Left cardiac atrium (tissue), 4 donors: ENCODE results near the gene FOXD2. TPM values are rescaled to one million over a fixed set of nuclear protein-coding genes. Genes with fewer than 3 reads are reported as not detected.

ENCODE experiments used
- ATAC-seq, 2 donors: fragments of 200-7000 bp; cut with Tn5 transposase; one replicate each; pipeline ENCODE4 v1.9.1; 2020; ENCODE audit warnings: mild to moderate bottlenecking in 2 of 2, moderate library complexity in 2 of 2
- DNase-seq: peaks from one replicate; pipeline ENCODE4 v3.0.0-alpha.2; 2020
- intact Hi-C, 2 donors: fragments of 100-400 bp; cut with DNase I; formaldehyde crosslinking; loops; one replicate each; pipeline versions ENCODE4 v1.14.1 to v1.15.1; 2022 to 2023
- long read RNA-seq: library from polyadenylated mRNA; unstranded; transcript quantifications from one replicate; pipeline ENCODE4 v2.0.0, GENCODE V29; 2021
- total RNA-seq, 2 donors: library from RNA; stranded (reverse); fragmentation: NEBNext Ultra II Directional; extraction: Animal tissue kit (Norgen Biotek cat#: 25700); gene quantifications; one replicate each; pipeline ENCODE4 v1.2.1, GENCODE V29; 2021
- donor health status: DM: no; HTN: yes; CAD: no.
- donor health status: DM: no; HTN: yes; CAD: no; lungs with severe emphysema.
- donor health status: DM: yes; HTN: yes; CAD: no.
- donor health status: Dilated cardiomyopathy.

FOXD2 gene
- under 1 TPM; 0.06 to 0.08 TPM for total RNA-seq
- long read RNA-seq, result 0 reads

DNA sequence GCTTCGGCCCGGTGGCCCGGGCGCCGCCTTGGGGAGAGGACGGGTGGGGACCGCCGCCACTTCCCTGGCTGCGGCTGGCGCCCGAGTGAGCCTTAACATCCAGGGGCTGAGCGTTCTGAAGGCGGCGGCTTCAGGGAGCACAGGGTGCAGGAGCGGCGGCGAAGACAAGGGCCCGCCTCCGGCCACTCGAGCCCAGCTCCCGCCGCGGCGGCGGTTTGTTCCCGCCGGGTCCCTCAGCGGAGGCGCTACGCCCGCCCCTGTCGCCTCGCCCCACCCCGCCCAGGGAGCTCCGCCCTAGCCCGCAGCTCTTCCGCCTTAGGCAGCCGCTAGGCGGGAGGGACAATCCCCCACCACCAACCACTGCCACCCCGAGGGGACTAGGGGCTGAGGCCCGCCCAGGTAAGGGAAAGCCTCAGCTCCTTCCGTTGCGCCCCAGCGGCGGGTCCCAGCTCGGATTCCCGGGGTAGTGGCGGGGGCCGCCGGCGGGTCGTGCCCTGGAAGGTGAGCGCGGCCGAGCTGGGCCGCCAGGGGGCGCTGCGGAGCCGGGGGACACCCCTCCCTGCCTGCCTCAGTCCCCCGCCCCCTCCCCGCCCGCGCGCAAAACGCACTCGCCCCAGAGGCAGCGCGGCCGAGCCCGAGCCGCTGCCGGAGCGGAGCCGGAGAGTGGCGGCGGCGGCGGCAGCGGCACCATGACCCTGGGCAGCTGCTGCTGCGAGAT lies at the start of gene FOXD2:
TSS of gene FOXD2 (plus strand) at position 598 of the 718 bp plus-strand sequence. CDS start at position 690, 92 bp downstream.
- peak; percentile 94 for ATAC-seq
- DNase-seq, result peak; percentile 85
- intact Hi-C loops, result loop anchor here in 1 of 2 donors (5.0 kb wide), 1 partner anchor 275 kb away; no protein-coding TSS in a partner anchor

DNA sequence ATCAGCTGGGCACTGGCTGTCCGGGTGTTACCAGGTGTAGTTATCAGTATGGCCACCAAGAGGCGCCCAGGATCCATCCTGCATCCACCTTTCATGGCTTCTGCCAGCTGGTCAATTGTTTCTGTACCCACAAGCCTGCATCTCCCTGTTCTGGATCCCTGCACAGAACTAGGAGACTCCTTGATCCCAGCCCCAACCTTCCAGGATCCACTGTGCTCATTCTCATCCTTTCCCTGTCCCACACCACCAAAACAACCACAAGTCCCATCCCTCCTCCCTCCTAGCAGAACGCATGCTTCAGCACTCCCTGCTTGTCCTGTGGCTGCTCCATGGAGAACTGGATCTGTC lies 49.0 kb upstream of the FOXD2 start:
- intact Hi-C loops, result no loop called here
- ATAC-seq, result peak; percentile 64 to 80

DNA sequence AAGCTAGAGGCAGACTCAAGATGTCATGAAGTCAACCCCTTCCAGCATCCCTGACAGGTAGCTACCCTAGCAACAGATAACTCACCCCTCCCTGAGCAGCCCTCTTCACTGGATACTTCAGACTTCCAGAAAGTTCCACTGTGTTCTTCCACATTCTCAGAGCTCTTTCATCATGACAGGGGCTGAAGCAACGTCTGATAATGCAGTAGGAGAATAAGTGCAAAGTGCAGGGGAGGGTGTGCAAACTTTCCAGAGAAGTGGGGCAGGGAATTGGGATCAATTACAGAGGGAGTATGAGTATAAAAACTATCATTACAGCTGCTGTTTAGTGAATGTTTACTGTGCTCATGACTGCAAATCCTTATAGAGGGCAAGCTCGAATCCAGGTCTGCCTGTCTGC lies 48.1 kb upstream of the FOXD2 start:
- DNase-seq (no peak), ATAC-seq (no peak)
- intact Hi-C loops, result no loop called here

More for the DNA sequence above, 49.0 kb upstream of the FOXD2 start:
- peak; percentile 51 for DNase-seq

- DNase-seq, result no peak
- no peak for ATAC-seq
- intact Hi-C loops, result no loop called here
Measured at GRCh38 chr1:47390843-47391242, 47.0 kb upstream of the FOXD2 start.

DNA sequence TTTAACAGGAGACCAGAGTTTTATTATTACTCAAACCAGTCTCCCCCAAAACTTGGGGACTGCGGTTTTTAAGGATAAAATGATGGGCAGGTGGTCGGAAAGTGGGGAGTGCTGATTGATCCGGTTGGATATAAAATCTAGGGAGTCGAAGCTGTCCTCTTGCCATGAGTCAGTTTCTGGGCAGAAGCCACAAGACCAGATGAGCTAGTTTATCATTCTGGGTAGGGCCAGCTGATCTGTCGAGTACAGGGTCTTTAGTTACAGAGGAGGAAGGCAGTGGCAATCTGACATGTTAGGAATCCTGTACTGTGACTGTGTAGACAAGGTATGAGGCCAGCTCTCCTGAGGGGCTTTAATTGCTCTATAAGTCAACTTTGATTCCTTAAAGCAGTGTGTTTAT lies 44.7 kb upstream of the FOXD2 start:
- DNase-seq (no peak), ATAC-seq (no peak)
- intact Hi-C loops, result no loop called here

GRCh38 chr1:47395433-47395832 lies 42.4 kb upstream of the FOXD2 start:
- intact Hi-C loops, result no loop called here
- DNase-seq (no peak), ATAC-seq (no peak)

GRCh38 chr1:47396671-47397196 lies 41.1 kb upstream of the FOXD2 start:
- DNase-seq (no peak), ATAC-seq (no peak)
- intact Hi-C loops, result no loop called here

DNA sequence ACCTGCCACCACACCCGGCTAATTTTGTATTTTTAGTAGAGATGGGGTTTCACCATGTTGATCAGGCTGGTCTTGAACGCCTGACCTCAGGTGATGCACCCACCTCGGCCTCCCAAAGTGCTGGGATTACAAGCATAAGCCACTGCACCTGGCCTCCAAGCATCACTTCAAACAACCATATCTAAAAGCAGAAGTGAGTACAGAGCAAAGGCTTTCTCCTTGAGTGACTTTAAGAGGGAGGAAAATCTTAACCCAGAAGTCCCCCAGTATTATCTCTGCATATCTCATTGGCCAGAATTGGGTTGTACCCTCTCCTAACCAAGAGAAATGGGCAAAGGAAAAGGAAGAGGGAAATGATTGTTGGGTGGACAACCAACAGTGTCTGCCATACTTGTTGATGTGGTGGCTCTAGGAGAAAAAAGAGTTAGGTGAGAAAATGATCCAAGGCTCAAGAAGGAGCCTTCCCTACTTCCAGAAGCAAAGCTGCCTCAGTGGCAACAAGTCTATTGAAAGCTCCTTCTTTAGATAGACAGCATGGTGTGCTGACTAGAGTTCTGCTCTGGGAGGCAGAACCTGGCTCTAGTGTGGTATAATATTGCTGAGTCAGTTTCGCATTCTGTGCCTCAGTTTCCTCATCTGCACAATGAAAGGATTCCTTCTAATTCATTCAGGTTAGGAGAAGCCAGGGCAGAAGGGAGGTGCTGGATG lies 38.6 kb upstream of the FOXD2 start:
- intact Hi-C loops, result no loop called here
- DNase-seq (no peak), ATAC-seq (no peak)

DNA sequence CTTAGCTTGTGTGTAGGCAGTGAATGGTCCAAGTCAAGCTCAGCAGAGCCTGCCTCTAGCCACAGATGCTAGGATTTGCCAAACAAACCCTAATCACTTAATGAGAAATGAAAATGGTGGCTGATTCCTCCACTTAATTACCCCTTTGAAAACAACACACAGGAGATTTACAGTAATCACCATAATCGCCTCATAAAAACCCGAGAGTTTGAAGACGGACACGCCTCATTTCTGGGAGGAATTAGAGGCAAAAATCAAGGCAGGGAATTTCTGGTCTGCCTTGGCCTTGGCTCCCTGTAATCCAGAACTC lies 38.0 kb upstream of the FOXD2 start:
- DNase-seq (no peak), ATAC-seq (no peak)
- intact Hi-C loops, result no loop called here

- ATAC-seq, result no peak
- intact Hi-C loops, result no loop called here
- no peak for DNase-seq
Measured at GRCh38 chr1:47401761-47402160, 36.1 kb upstream of the FOXD2 start.

- no peak for ATAC-seq
- intact Hi-C loops, result no loop called here
- no peak for DNase-seq
Measured at GRCh38 chr1:47402591-47402990, 35.3 kb upstream of the FOXD2 start.

GRCh38 chr1:47403321-47403910 lies 34.4 kb upstream of the FOXD2 start:
- ATAC-seq, result no peak
- intact Hi-C loops, result no loop called here

GRCh38 chr1:47405697-47406096 lies 32.1 kb upstream of the FOXD2 start:
- DNase-seq (no peak), ATAC-seq (peak; percentile 21 to 28)
- intact Hi-C loops, result no loop called here

More at GRCh38 chr1:47403321-47403910, 34.4 kb upstream of the FOXD2 start:
- no peak for DNase-seq

DNA sequence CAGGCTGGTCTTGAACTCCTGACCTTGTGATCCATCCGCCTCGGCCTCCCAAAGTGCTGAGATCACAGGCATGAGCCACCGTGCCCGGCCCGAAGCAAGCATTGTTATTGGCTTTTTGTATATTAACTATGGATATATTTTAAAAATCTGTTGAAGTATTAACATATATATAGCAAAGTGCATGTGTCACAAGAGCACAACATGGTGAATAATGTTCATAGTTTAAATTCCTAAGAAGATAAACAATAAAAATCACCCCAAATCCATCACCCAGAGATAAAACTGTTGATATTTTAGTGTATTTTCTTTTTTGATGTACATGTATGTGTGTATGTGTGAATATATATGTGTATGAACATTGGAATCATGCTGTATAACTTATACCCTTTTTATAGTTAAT lies 30.9 kb upstream of the FOXD2 start:
- DNase-seq, result no peak
- intact Hi-C loops, result no loop called here

DNA sequence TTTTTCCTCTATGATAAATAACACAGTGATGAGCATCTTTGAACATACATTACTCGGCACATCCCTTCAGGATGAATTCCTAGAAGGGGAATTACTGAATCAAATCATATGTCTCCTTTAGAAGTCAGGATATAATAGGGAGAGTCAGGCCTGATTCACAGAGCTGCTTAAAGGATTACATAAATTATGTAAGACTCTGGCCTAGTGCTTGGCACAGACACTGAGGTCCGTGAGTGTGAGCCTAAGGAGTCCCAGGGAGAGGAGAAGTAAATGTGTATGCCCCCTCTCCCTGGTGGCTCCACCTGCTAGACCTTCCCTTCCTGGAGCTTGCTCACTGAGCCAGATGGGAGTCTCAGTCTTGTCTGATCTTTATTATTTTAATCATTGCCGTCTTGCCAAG lies 30.4 kb upstream of the FOXD2 start:
- intact Hi-C loops, result no loop called here
- DNase-seq, result no peak
- no peak for ATAC-seq

More for the DNA sequence above, 30.9 kb upstream of the FOXD2 start:
- no peak for ATAC-seq

DNA sequence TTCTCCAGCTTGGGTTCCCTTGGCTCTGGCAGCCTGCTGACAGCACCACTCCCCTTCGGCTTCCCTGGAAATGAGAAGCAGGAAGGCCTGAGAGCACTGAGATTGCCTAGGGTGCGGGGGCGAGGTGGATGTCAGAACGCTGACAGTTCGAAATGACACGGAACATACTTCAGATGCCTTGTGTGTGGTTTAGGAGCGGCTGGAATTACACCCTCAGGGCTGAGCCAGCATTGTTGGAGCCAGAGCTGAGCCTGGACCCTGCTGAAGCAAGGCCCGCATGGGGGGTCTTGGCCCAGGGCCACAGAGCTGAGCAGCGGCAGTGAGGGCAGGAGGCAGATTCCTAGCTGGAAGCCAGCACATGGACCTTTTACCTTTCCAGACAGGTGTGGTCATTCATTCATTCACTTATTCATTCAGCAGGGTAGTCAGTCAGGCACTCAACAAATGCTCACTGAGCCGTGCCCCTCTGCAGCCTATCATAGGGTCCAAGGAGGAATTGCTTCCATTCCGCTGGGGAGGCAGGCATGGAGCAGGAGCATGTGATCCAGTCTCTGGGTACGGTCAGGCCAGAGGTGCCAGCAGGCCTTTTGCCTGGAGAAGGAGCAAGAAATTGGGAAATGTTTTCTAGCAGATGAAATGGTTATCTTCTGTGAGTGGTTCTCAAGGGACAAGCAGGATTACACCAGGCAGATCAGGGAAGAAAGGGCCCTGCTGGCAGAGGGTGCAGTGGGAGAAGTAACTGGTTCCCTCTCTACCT lies 28.4 kb upstream of the FOXD2 start:
- peak; percentile 27 for DNase-seq
- peak; percentile 75 to 77 for ATAC-seq
- intact Hi-C loops, result loop anchor here in 1 of 2 donors (10.0 kb wide), 1 partner anchor 225 kb away; no protein-coding TSS in a partner anchor

DNA sequence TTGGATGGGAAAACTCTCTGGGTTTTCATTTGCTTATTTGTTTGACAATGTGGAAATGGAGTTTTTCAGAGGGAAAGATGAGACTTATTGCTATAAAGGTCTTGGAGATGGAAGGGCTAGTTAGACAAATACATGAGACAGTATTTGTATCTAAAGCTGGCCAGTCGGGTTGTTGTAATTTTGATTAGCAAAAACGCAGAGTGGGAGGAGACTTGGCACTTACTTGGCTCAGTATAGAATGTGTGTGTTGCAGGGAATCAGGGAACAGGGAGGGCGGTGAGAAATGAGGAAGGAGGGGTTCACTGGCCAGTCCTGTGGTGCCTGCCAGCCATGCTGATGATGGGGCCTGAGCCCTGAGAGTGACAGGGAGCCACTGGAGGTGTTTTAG lies 27.8 kb upstream of the FOXD2 start:
- ATAC-seq, result no peak
- intact Hi-C loops, result loop anchor here in 1 of 2 donors (10.0 kb wide), 1 partner anchor 225 kb away; no protein-coding TSS in a partner anchor
- no peak for DNase-seq

GRCh38 chr1:47411436-47411835 lies 26.4 kb upstream of the FOXD2 start:
- intact Hi-C loops, result loop anchor here in 1 of 2 donors (10.0 kb wide), 1 partner anchor 227 kb away; no protein-coding TSS in a partner anchor
- DNase-seq, result no peak
- ATAC-seq, result no peak

GRCh38 chr1:47412437-47412836 lies 25.4 kb upstream of the FOXD2 start:
- intact Hi-C loops, result loop anchor here in 1 of 2 donors (10.0 kb wide), 1 partner anchor 228 kb away; no protein-coding TSS in a partner anchor
- no peak for ATAC-seq
- DNase-seq, result no peak
